ENCODE data around the gene PLOD3.

Gene PLOD3

GRCh38 chr7:101231644-101232043 is 14.3 kb upstream of the PLOD3 start:
- FAIRE-seq (no peak), DNase-seq (ENCODE audit: insufficient read length, low spot score) (no peak)
- no peak for TF ChIP-seq POU2F2 (IDR thresholded peaks at IDR 0.05; ENCODE audit: low read depth, low read length)
- TF ChIP-seq POLR2AphosphoS5 (IDR thresholded peaks at IDR 0.05; ENCODE audit: low read depth, low read length): no peak
- no peak for TF ChIP-seq PAX5 (IDR thresholded peaks at IDR 0.05; ENCODE audit: insufficient read depth, low read length, severe bottlenecking)
- TF ChIP-seq SPI1 (IDR thresholded peaks at IDR 0.05; ENCODE audit: low read depth, low read length): no peak
- TF ChIP-seq POLR2A (IDR thresholded peaks at IDR 0.05; ENCODE audit: low read depth, low read length): no peak
- no peak for TF ChIP-seq TAF1 (IDR thresholded peaks at IDR 0.05; ENCODE audit: low read depth, low read length)

GRCh38 chr7:101226721-101227120 is 9.3 kb upstream of the PLOD3 start:
- TF ChIP-seq PAX5 (IDR thresholded peaks at IDR 0.05; ENCODE audit: insufficient read depth, low read length, severe bottlenecking) (no peak), POLR2A (IDR thresholded peaks at IDR 0.05; ENCODE audit: low read depth, low read length) (no peak), TAF1 (IDR thresholded peaks at IDR 0.05; ENCODE audit: low read depth, low read length) (no peak)
- DNase-seq (ENCODE audit: insufficient read length, low spot score) (no peak), FAIRE-seq (no peak)

GRCh38 chr7:101225650-101226049 is 8.3 kb upstream of the PLOD3 start:
- DNase-seq (ENCODE audit: insufficient read length, low spot score): no peak
- FAIRE-seq: no peak
- TF ChIP-seq POLR2A (IDR thresholded peaks at IDR 0.05; ENCODE audit: low read depth, low read length) (no peak), SPI1 (IDR thresholded peaks at IDR 0.05; ENCODE audit: low read depth, low read length) (no peak), TAF1 (IDR thresholded peaks at IDR 0.05; ENCODE audit: low read depth, low read length) (no peak), PAX5 (IDR thresholded peaks at IDR 0.05; ENCODE audit: insufficient read depth, low read length, severe bottlenecking) (no peak), POLR2AphosphoS5 (IDR thresholded peaks at IDR 0.05; ENCODE audit: low read depth, low read length) (no peak), POU2F2 (IDR thresholded peaks at IDR 0.05; ENCODE audit: low read depth, low read length) (no peak)

GRCh38 chr7:101223528-101223927 is 6.1 kb upstream of the PLOD3 start:
- TF ChIP-seq SPI1 (IDR thresholded peaks at IDR 0.05; ENCODE audit: low read depth, low read length): no peak
- no peak for TF ChIP-seq POLR2AphosphoS5 (IDR thresholded peaks at IDR 0.05; ENCODE audit: low read depth, low read length)
- no peak for TF ChIP-seq PAX5 (IDR thresholded peaks at IDR 0.05; ENCODE audit: insufficient read depth, low read length, severe bottlenecking)
- no peak for TF ChIP-seq TAF1 (IDR thresholded peaks at IDR 0.05; ENCODE audit: low read depth, low read length)
- no peak for TF ChIP-seq POU2F2 (IDR thresholded peaks at IDR 0.05; ENCODE audit: low read depth, low read length)
- no peak for TF ChIP-seq POLR2A (IDR thresholded peaks at IDR 0.05; ENCODE audit: low read depth, low read length)
- FAIRE-seq (no peak), DNase-seq (ENCODE audit: insufficient read length, low spot score) (no peak)

GRCh38 chr7:101222275-101222830 is 5.0 kb upstream of the PLOD3 start:
- no peak for FAIRE-seq
- no peak for DNase-seq (ENCODE audit: insufficient read length, low spot score)
- TF ChIP-seq SPI1 (IDR thresholded peaks at IDR 0.05; ENCODE audit: low read depth, low read length) (no peak), POU2F2 (IDR thresholded peaks at IDR 0.05; ENCODE audit: low read depth, low read length) (no peak), TAF1 (IDR thresholded peaks at IDR 0.05; ENCODE audit: low read depth, low read length) (no peak), POLR2A (IDR thresholded peaks at IDR 0.05; ENCODE audit: low read depth, low read length) (no peak), POLR2AphosphoS5 (IDR thresholded peaks at IDR 0.05; ENCODE audit: low read depth, low read length) (no peak), PAX5 (IDR thresholded peaks at IDR 0.05; ENCODE audit: insufficient read depth, low read length, severe bottlenecking) (no peak)

GRCh38 chr7:101220295-101220694 is 2.9 kb upstream of the PLOD3 start:
- no peak for DNase-seq (ENCODE audit: insufficient read length, low spot score)
- TF ChIP-seq PAX5 (IDR thresholded peaks at IDR 0.05; ENCODE audit: insufficient read depth, low read length, severe bottlenecking): no peak
- no peak for TF ChIP-seq POLR2A (IDR thresholded peaks at IDR 0.05; ENCODE audit: low read depth, low read length)
- TF ChIP-seq POU2F2 (IDR thresholded peaks at IDR 0.05; ENCODE audit: low read depth, low read length): no peak
- no peak for TF ChIP-seq SPI1 (IDR thresholded peaks at IDR 0.05; ENCODE audit: low read depth, low read length)
- TF ChIP-seq POLR2AphosphoS5 (IDR thresholded peaks at IDR 0.05; ENCODE audit: low read depth, low read length): no peak
- no peak for TF ChIP-seq TAF1 (IDR thresholded peaks at IDR 0.05; ENCODE audit: low read depth, low read length)
- no peak for FAIRE-seq

- FAIRE-seq: peak; percentile 16
- no peak for DNase-seq (ENCODE audit: insufficient read length, low spot score)
- TF ChIP-seq PAX5 (IDR thresholded peaks at IDR 0.05; ENCODE audit: insufficient read depth, low read length, severe bottlenecking) (no peak), POLR2AphosphoS5 (IDR thresholded peaks at IDR 0.05; ENCODE audit: low read depth, low read length) (no peak), POU2F2 (IDR thresholded peaks at IDR 0.05; ENCODE audit: low read depth, low read length) (no peak), SPI1 (IDR thresholded peaks at IDR 0.05; ENCODE audit: low read depth, low read length) (no peak), POLR2A (IDR thresholded peaks at IDR 0.05; ENCODE audit: low read depth, low read length) (no peak), TAF1 (IDR thresholded peaks at IDR 0.05; ENCODE audit: low read depth, low read length) (no peak)
Measured at GRCh38 chr7:101218236-101219125, 1.1 kb upstream of the PLOD3 start.

- FAIRE-seq (peak; percentile 58), DNase-seq (ENCODE audit: insufficient read length, low spot score) (no peak)
- TF ChIP-seq PAX5 (IDR thresholded peaks at IDR 0.05; ENCODE audit: insufficient read depth, low read length, severe bottlenecking) (no peak), POU2F2 (IDR thresholded peaks at IDR 0.05; ENCODE audit: low read depth, low read length) (no peak), POLR2AphosphoS5 (IDR thresholded peaks at IDR 0.05; ENCODE audit: low read depth, low read length) (no peak), SPI1 (IDR thresholded peaks at IDR 0.05; ENCODE audit: low read depth, low read length) (no peak)
Measured at GRCh38 chr7:101216860-101217387, 457 bp downstream of the PLOD3 start.

GRCh38 chr7:101216001-101216859 is 1.2 kb downstream of the PLOD3 start:
- TF ChIP-seq POU2F2 (IDR thresholded peaks at IDR 0.05; ENCODE audit: low read depth, low read length): no peak
- no peak for TF ChIP-seq PAX5 (IDR thresholded peaks at IDR 0.05; ENCODE audit: insufficient read depth, low read length, severe bottlenecking)
- no peak for TF ChIP-seq POLR2A (IDR thresholded peaks at IDR 0.05; ENCODE audit: low read depth, low read length)
- TF ChIP-seq POLR2AphosphoS5 (IDR thresholded peaks at IDR 0.05; ENCODE audit: low read depth, low read length): no peak
- TF ChIP-seq TAF1 (IDR thresholded peaks at IDR 0.05; ENCODE audit: low read depth, low read length): no peak
- TF ChIP-seq SPI1 (IDR thresholded peaks at IDR 0.05; ENCODE audit: low read depth, low read length): no peak
- no peak for DNase-seq (ENCODE audit: insufficient read length, low spot score)
- no peak for FAIRE-seq

All from GM12891 (cell line).